Small intestine (tissue), 7 donors: ENCODE results near the gene IRX4. TPM values are rescaled to one million over a fixed set of nuclear protein-coding genes. Genes with fewer than 3 reads are reported as not detected.
"Not testable (repeated sequence)": the region's sequence is repeated elsewhere in the genome, so short reads cannot be mapped to it uniquely, and the experiment has no call there.

Experiments
- DNase-seq, 2 donors: peaks; one replicate each; pipeline versions ENCODE4 v3.0.0 to v3.0.0-alpha.2; 2013
- FAIRE-seq: peaks from 2 replicates; lab custom pipeline; 2012; peaks lifted over from hg19 to GRCh38; lab: Jason Lieb, UNC
- H3K27ac ChIP-seq, 3 donors: one replicate each; pipeline ENCODE4 v1.5.1; 2013; ENCODE audit warnings: low read length in 2 of 3, mild to moderate bottlenecking in 2 of 3, control low read depth in 1 of 3, inconsistent platforms in 1 of 3, low read depth in 1 of 3, moderate library complexity in 1 of 3
- H3K27me3 ChIP-seq, 3 donors: one replicate each; pipeline ENCODE4 v1.6.1; 2013; ENCODE audit warnings: low read length in 3 of 3, inconsistent platforms in 1 of 3; ENCODE audit not compliant: control insufficient read depth in 3 of 3, insufficient read depth in 3 of 3
- H3K36me3 ChIP-seq, 3 donors: one replicate each; pipeline ENCODE4 v1.6.1; 2013; ENCODE audit warnings: low read length in 3 of 3, inconsistent platforms in 1 of 3, low read depth in 1 of 3, mild to moderate bottlenecking in 1 of 3, moderate library complexity in 1 of 3; ENCODE audit not compliant: control insufficient read depth in 3 of 3, insufficient read depth in 2 of 3
- H3K4me1 ChIP-seq, 3 donors: one replicate each; pipeline ENCODE4 v1.6.1; 2013; ENCODE audit warnings: low read length in 2 of 3, inconsistent platforms in 1 of 3, low read depth in 1 of 3, mild to moderate bottlenecking in 1 of 3, moderate library complexity in 1 of 3; ENCODE audit not compliant: control insufficient read depth in 3 of 3, insufficient read depth in 2 of 3
- H3K4me3 ChIP-seq, 3 donors: one replicate each; pipeline ENCODE4 v1.5.1; 2013; ENCODE audit warnings: low read length in 3 of 3, control low read depth in 1 of 3, inconsistent platforms in 1 of 3, low read depth in 1 of 3, mild to moderate bottlenecking in 1 of 3, moderate library complexity in 1 of 3
- H3K9me3 ChIP-seq, 2 donors: one replicate each; pipeline ENCODE4 v1.6.1; 2013; ENCODE audit warnings: low read depth in 1 of 2, low read length in 1 of 2; ENCODE audit not compliant: control insufficient read depth in 2 of 2, insufficient read depth in 1 of 2
- WGBS, 3 donors: extraction: QIAGEN DNeasy Blood & Tissue Kit; methylation state at CpG; one replicate each; pipeline ENCODE4 v1.1.7; 2013; 5-methylcytosine and 5-hydroxymethylcytosine counted together
- polyA plus RNA-seq, 4 donors: library from polyadenylated mRNA; stranded (reverse) in 3 of 4; unstranded in 1 of 4; fragments of 200-250 nt in 3 of 4; fragments of 120-200 nt in 1 of 4; gene quantifications; one replicate each; pipeline versions ENCODE4 v1.2.1 to v1.2.3, GENCODE V29; 2013
- donor health status: healthy with polysubstance abuse.
- donor health status: control.
- donor health status: control.
- donor health status: Bipolar disorder and iron deficiency.
- donor health status: healthy.

The IRX4 gene
- polyA plus RNA-seq, 4 donors = 0.03 TPM; not detected in 3

GRCh38 chr5:1874348-1874747 is 8.4 kb downstream of the IRX4 start:
- no peaks in the 10 kb centered on the region for H3K9me3 ChIP-seq
- H3K27me3 ChIP-seq = peaks cover 30 to 75% (median 54%) of the 10 kb centered on the region in 3 donors
- 1 to 4% (median 4%) methylated on average over 10 of the region's 10 CpGs for WGBS, 3 donors
- no peaks in the 10 kb centered on the region for H3K4me1 ChIP-seq
- no peak overlapping the region for H3K27ac ChIP-seq
- no peaks in the 10 kb centered on the region for H3K36me3 ChIP-seq
- DNase-seq = no peak
- FAIRE-seq = no peak
- H3K4me3 ChIP-seq = no peak overlapping the region

- H3K4me1 ChIP-seq = no peaks in the 10 kb centered on the region
- H3K36me3 ChIP-seq = no peaks in the 10 kb centered on the region
- 10 to 14% (median 13%) methylated on average over 13 of the region's 13 CpGs for WGBS, 3 donors
- DNase-seq = peak; percentile 49 to 67
- no peak overlapping the region for H3K27ac ChIP-seq
- no peak overlapping the region for H3K4me3 ChIP-seq
- H3K9me3 ChIP-seq = no peaks in the 10 kb centered on the region
- no peak for FAIRE-seq
- peaks cover 26 to 71% (median 50%) of the 10 kb centered on the region in 3 donors for H3K27me3 ChIP-seq
Observed at GRCh38 chr5:1873243-1873959, 9.3 kb downstream of the IRX4 start.

- no peaks in the 10 kb centered on the region for H3K4me1 ChIP-seq
- no peak for FAIRE-seq
- no peaks in the 10 kb centered on the region for H3K9me3 ChIP-seq
- no peak overlapping the region for H3K4me3 ChIP-seq
- peaks cover 7 to 69% (median 34%) of the 10 kb centered on the region in 3 donors for H3K27me3 ChIP-seq
- H3K36me3 ChIP-seq = no peaks in the 10 kb centered on the region
- no peak overlapping the region for H3K27ac ChIP-seq
- no peak for DNase-seq
- WGBS, 3 donors = 68 to 77% (median 76%) methylated on average over 14 of the region's 14 CpGs
Observed at GRCh38 chr5:1871441-1871840, 11.3 kb downstream of the IRX4 start.

GRCh38 chr5:1870435-1871272 is 12.1 kb downstream of the IRX4 start:
- H3K27me3 ChIP-seq = peaks cover 2 to 69% (median 33%) of the 10 kb centered on the region in 3 donors
- not testable (repeated sequence) for H3K27ac ChIP-seq, DNase-seq, H3K36me3 ChIP-seq, H3K9me3 ChIP-seq, H3K4me3 ChIP-seq, FAIRE-seq, H3K4me1 ChIP-seq
- WGBS, 3 donors = 94 to 99% (median 94%) methylated on average over 20 to 21 of the region's 21 CpGs

- WGBS, 3 donors = 19 to 56% (median 33%) methylated on average over 19 of the region's 19 CpGs
Observed at GRCh38 chr5:1868886-1869475, 13.7 kb downstream of the IRX4 start.

GRCh38 chr5:1867815-1868143 is 14.9 kb downstream of the IRX4 start:
- 53 to 61% (median 60%) methylated on average over 20 of the region's 20 CpGs for WGBS, 3 donors
- DNase-seq (no peak), FAIRE-seq (no peak)
- H3K4me1 ChIP-seq = no peaks in the 10 kb centered on the region
- peaks cover 2 to 69% (median 20%) of the 10 kb centered on the region in 3 donors for H3K27me3 ChIP-seq
- no peaks in the 10 kb centered on the region for H3K9me3 ChIP-seq
- no peak overlapping the region for H3K4me3 ChIP-seq
- H3K27ac ChIP-seq = no peak overlapping the region
- no peaks in the 10 kb centered on the region for H3K36me3 ChIP-seq

More at GRCh38 chr5:1868886-1869475, 13.7 kb downstream of the IRX4 start:
- no peak overlapping the region for H3K4me3 ChIP-seq
- H3K36me3 ChIP-seq = no peaks in the 10 kb centered on the region
- no peaks in the 10 kb centered on the region for H3K9me3 ChIP-seq
- no peaks in the 10 kb centered on the region for H3K4me1 ChIP-seq
- H3K27me3 ChIP-seq = peaks cover 2 to 68% (median 29%) of the 10 kb centered on the region in 3 donors
- peak; percentile 21 to 52 for DNase-seq
- no peak overlapping the region for H3K27ac ChIP-seq
- no peak for FAIRE-seq

- FAIRE-seq (no peak), DNase-seq (no peak)
- Histone ChIP-seq H3K27me3 (peaks cover 0 to 68% (median 15%) of the 10 kb centered on the region in 3 donors), H3K4me3 (no peak overlapping the region), H3K4me1 (no peaks in the 10 kb centered on the region), H3K27ac (no peak overlapping the region), H3K36me3 (no peaks in the 10 kb centered on the region), H3K9me3 (no peaks in the 10 kb centered on the region)
- WGBS, 3 donors = 15 to 37% (median 19%) methylated on average over 8 of the region's 8 CpGs
Observed at GRCh38 chr5:1867114-1867814, 15.5 kb downstream of the IRX4 start.

- no peak overlapping the region for H3K27ac ChIP-seq
- DNase-seq (no peak), FAIRE-seq (no peak)
- no peaks in the 10 kb centered on the region for H3K9me3 ChIP-seq
- no peaks in the 10 kb centered on the region for H3K36me3 ChIP-seq
- no peaks in the 10 kb centered on the region for H3K4me1 ChIP-seq
- H3K27me3 ChIP-seq = peaks cover 0 to 73% (median 13%) of the 10 kb centered on the region in 3 donors
- WGBS, 3 donors = 69 to 74% (median 71%) methylated on average over 14 of the region's 14 CpGs
- H3K4me3 ChIP-seq = no peak overlapping the region
Observed at GRCh38 chr5:1865948-1866347, 16.8 kb downstream of the IRX4 start.
